Mesendoderm (in vitro differentiated cells): ENCODE results near the gene NEGR1.
"Not testable (repeated sequence)": the region's sequence is repeated elsewhere in the genome, so short reads cannot be mapped to it uniquely, and the experiment has no call there.

ENCODE experiments used
- DNase-seq: peaks from one replicate; pipeline ENCODE4 v3.0.0; 2013
- H2AK5ac ChIP-seq: 2 replicates; pipeline ENCODE4 v1.6.1; 2013; ENCODE audit warnings: low read length, inconsistent platforms
- H2BK120ac ChIP-seq: 2 replicates; pipeline ENCODE4 v1.6.1; 2013; ENCODE audit warnings: low read depth, mild to moderate bottlenecking, low read length, moderate library complexity, mixed read lengths
- H2BK15ac ChIP-seq: replicated peaks from 2 replicates; pipeline ENCODE4 v1.6.1; 2013; ENCODE audit warnings: low read depth, mild to moderate bottlenecking, moderate library complexity
- H2BK5ac ChIP-seq: 2 replicates; pipeline ENCODE4 v1.6.1; 2013; ENCODE audit warnings: low read length, inconsistent platforms
- H3K18ac ChIP-seq: 2 replicates; pipeline ENCODE4 v1.6.1; 2013; ENCODE audit warnings: mild to moderate bottlenecking, low read length, mixed read lengths
- H3K23ac ChIP-seq: one replicate; pipeline ENCODE4 v1.6.1; 2013; ENCODE audit warnings: low read length
- H3K27ac ChIP-seq: 2 replicates; pipeline ENCODE4 v1.5.1; 2013; ENCODE audit warnings: low read depth, mild to moderate bottlenecking, inconsistent platforms, low read length, moderate library complexity
- H3K27me3 ChIP-seq: 2 replicates; pipeline ENCODE4 v1.6.1; 2013; ENCODE audit warnings: low read length, control low read depth, mild to moderate bottlenecking, inconsistent platforms; ENCODE audit not compliant: insufficient read depth, poor library complexity
- H3K36me3 ChIP-seq: 2 replicates; pipeline ENCODE4 v1.6.1; 2013; ENCODE audit warnings: low read length, inconsistent platforms; ENCODE audit not compliant: control insufficient read depth, insufficient read depth
- H3K4ac ChIP-seq: one replicate; pipeline ENCODE4 v1.6.1; 2013; ENCODE audit warnings: low read depth, mild to moderate bottlenecking, low read length, moderate library complexity
- H3K4me1 ChIP-seq: 2 replicates; pipeline ENCODE4 v1.6.1; 2013; ENCODE audit warnings: low read depth, low read length, inconsistent platforms; ENCODE audit not compliant: control insufficient read depth
- H3K4me2 ChIP-seq: 2 replicates; pipeline ENCODE4 v1.6.1; 2013; ENCODE audit warnings: low read length
- H3K4me3 ChIP-seq: 2 replicates; pipeline ENCODE4 v1.5.1; 2013; ENCODE audit warnings: mild to moderate bottlenecking, low read length
- H3K56ac ChIP-seq: one replicate; pipeline ENCODE4 v1.6.1; 2013; ENCODE audit warnings: low read length
- H3K79me1 ChIP-seq: 2 replicates; pipeline ENCODE4 v1.6.1; 2013; ENCODE audit warnings: low read length, inconsistent platforms
- H3K79me2 ChIP-seq: 2 replicates; pipeline ENCODE4 v1.6.1; 2013; ENCODE audit warnings: mild to moderate bottlenecking, low read length; ENCODE audit not compliant: control insufficient read depth, insufficient read depth
- H3K9ac ChIP-seq: 2 replicates; pipeline ENCODE4 v1.6.1; 2013; ENCODE audit warnings: low read length, inconsistent platforms
- H4K5ac ChIP-seq: one replicate; pipeline ENCODE4 v1.6.1; 2013; ENCODE audit warnings: low read length
- H4K8ac ChIP-seq: one replicate; pipeline ENCODE4 v1.6.1; 2013; ENCODE audit warnings: low read depth, mild to moderate bottlenecking, control low read depth, low read length, moderate library complexity
- WGBS: extraction: QIAGEN DNeasy Blood & Tissue Kit; methylation state at CpG from one replicate; pipeline ENCODE4 v1.1.7; 2013; ENCODE audit warnings: low lambda C conversion rate, missing lambda C conversion rate; ENCODE audit not compliant: insufficient coverage; ENCODE audit errors: extremely low coverage; 5-methylcytosine and 5-hydroxymethylcytosine counted together

NEGR1 gene

GRCh38 chr1:72262735-72263134 is 19.6 kb downstream of the NEGR1 start:
- WGBS, result no CpG with 5 or more reads among the region's 2 CpGs
- no peak overlapping the region for H3K4ac ChIP-seq
- H3K4me3 ChIP-seq, result no peak overlapping the region
- H3K4me1 ChIP-seq, result no peaks in the 10 kb centered on the region
- H3K27me3 ChIP-seq, result no peaks in the 10 kb centered on the region
- H4K8ac ChIP-seq, result no peak overlapping the region
- H3K27ac ChIP-seq, result no peak overlapping the region
- no peak overlapping the region for H4K5ac ChIP-seq
- DNase-seq, result no peak
- H2AK5ac ChIP-seq, result no peak overlapping the region
- no peaks in the 10 kb centered on the region for H3K79me1 ChIP-seq
- H3K4me2 ChIP-seq, result no peak overlapping the region
- no peak overlapping the region for H3K18ac ChIP-seq
- no peak overlapping the region for H2BK5ac ChIP-seq
- no peak overlapping the region for H2BK120ac ChIP-seq
- no peaks in the 10 kb centered on the region for H3K79me2 ChIP-seq
- no peak overlapping the region for H2BK15ac ChIP-seq
- no peak overlapping the region for H3K23ac ChIP-seq
- no peak overlapping the region for H3K9ac ChIP-seq
- no peaks in the 10 kb centered on the region for H3K36me3 ChIP-seq
- H3K56ac ChIP-seq, result no peak overlapping the region

GRCh38 chr1:72253132-72253531 is 29.2 kb downstream of the NEGR1 start:
- Histone ChIP-seq H3K4me1 (no peaks in the 10 kb centered on the region), H3K27ac (no peak overlapping the region), H3K18ac (no peak overlapping the region), H2AK5ac (no peak overlapping the region), H2BK15ac (no peak overlapping the region), H3K4ac (no peak overlapping the region), H3K9ac (no peak overlapping the region), H3K36me3 (no peaks in the 10 kb centered on the region), H4K8ac (no peak overlapping the region), H3K79me2 (no peaks in the 10 kb centered on the region), H2BK120ac (no peak overlapping the region), H2BK5ac (no peak overlapping the region), H3K23ac (no peak overlapping the region), H3K56ac (no peak overlapping the region), H3K79me1 (no peaks in the 10 kb centered on the region), H3K4me3 (no peak overlapping the region), H4K5ac (no peak overlapping the region), H3K4me2 (no peak overlapping the region), H3K27me3 (no peaks in the 10 kb centered on the region)
- DNase-seq, result no peak

GRCh38 chr1:72241397-72241796 is 40.9 kb downstream of the NEGR1 start:
- no peak overlapping the region for H2BK120ac ChIP-seq
- no peak overlapping the region for H3K23ac ChIP-seq
- H3K9ac ChIP-seq, result no peak overlapping the region
- no peaks in the 10 kb centered on the region for H3K27me3 ChIP-seq
- DNase-seq, result no peak
- no CpG with 5 or more reads among the region's 1 CpG for WGBS
- H3K56ac ChIP-seq, result no peak overlapping the region
- no peaks in the 10 kb centered on the region for H3K79me1 ChIP-seq
- H4K5ac ChIP-seq, result no peak overlapping the region
- H2BK5ac ChIP-seq, result no peak overlapping the region
- H3K4ac ChIP-seq, result no peak overlapping the region
- no peak overlapping the region for H2AK5ac ChIP-seq
- H3K36me3 ChIP-seq, result no peaks in the 10 kb centered on the region
- no peak overlapping the region for H2BK15ac ChIP-seq
- H3K18ac ChIP-seq, result no peak overlapping the region
- H3K4me1 ChIP-seq, result no peaks in the 10 kb centered on the region
- no peak overlapping the region for H3K27ac ChIP-seq
- no peak overlapping the region for H3K4me3 ChIP-seq
- no peak overlapping the region for H4K8ac ChIP-seq
- no peak overlapping the region for H3K4me2 ChIP-seq
- H3K79me2 ChIP-seq, result no peaks in the 10 kb centered on the region

- not testable (repeated sequence) for H3K27ac ChIP-seq, DNase-seq, H3K79me1 ChIP-seq, H3K4me1 ChIP-seq, H3K18ac ChIP-seq, H3K4me3 ChIP-seq, H4K8ac ChIP-seq, H3K36me3 ChIP-seq, H3K79me2 ChIP-seq, H2BK5ac ChIP-seq, H3K4ac ChIP-seq, H2BK15ac ChIP-seq, H4K5ac ChIP-seq, H3K23ac ChIP-seq, H3K56ac ChIP-seq, H3K27me3 ChIP-seq, H2AK5ac ChIP-seq, H3K9ac ChIP-seq, H3K4me2 ChIP-seq, H2BK120ac ChIP-seq
Measured at GRCh38 chr1:72235931-72236330, 46.4 kb downstream of the NEGR1 start.

GRCh38 chr1:72235062-72235461 is 47.3 kb downstream of the NEGR1 start:
- Histone ChIP-seq H3K27me3 (no peaks in the 10 kb centered on the region), H3K18ac (no peak overlapping the region), H3K27ac (no peak overlapping the region), H3K56ac (no peak overlapping the region), H2BK5ac (no peak overlapping the region), H3K23ac (no peak overlapping the region), H2BK120ac (no peak overlapping the region), H3K79me1 (no peaks in the 10 kb centered on the region), H3K4me2 (no peak overlapping the region), H3K4me3 (no peak overlapping the region), H3K9ac (no peak overlapping the region), H3K4ac (no peak overlapping the region), H2AK5ac (no peak overlapping the region), H3K36me3 (no peaks in the 10 kb centered on the region), H3K79me2 (no peaks in the 10 kb centered on the region), H3K4me1 (no peaks in the 10 kb centered on the region), H4K8ac (no peak overlapping the region), H4K5ac (no peak overlapping the region), H2BK15ac (no peak overlapping the region)
- no peak for DNase-seq
- WGBS, result no CpG with 5 or more reads among the region's 7 CpGs

- Histone ChIP-seq H3K4me2 (no peak overlapping the region), H3K4me1 (no peaks in the 10 kb centered on the region), H3K4me3 (no peak overlapping the region), H3K18ac (no peak overlapping the region), H2AK5ac (no peak overlapping the region), H2BK15ac (no peak overlapping the region), H4K8ac (no peak overlapping the region), H2BK5ac (no peak overlapping the region), H3K36me3 (no peaks in the 10 kb centered on the region), H3K27me3 (no peaks in the 10 kb centered on the region), H2BK120ac (no peak overlapping the region), H3K4ac (no peak overlapping the region), H3K56ac (no peak overlapping the region), H3K9ac (no peak overlapping the region), H4K5ac (no peak overlapping the region), H3K79me2 (no peaks in the 10 kb centered on the region), H3K27ac (no peak overlapping the region), H3K79me1 (no peaks in the 10 kb centered on the region), H3K23ac (no peak overlapping the region)
- DNase-seq, result no peak
- WGBS, result 100% methylated on average over 1 of the region's 1 CpG
Measured at GRCh38 chr1:72230746-72231145, 51.6 kb downstream of the NEGR1 start.
